ENCODE measurements around the gene ATP6V1E1.

DNA sequence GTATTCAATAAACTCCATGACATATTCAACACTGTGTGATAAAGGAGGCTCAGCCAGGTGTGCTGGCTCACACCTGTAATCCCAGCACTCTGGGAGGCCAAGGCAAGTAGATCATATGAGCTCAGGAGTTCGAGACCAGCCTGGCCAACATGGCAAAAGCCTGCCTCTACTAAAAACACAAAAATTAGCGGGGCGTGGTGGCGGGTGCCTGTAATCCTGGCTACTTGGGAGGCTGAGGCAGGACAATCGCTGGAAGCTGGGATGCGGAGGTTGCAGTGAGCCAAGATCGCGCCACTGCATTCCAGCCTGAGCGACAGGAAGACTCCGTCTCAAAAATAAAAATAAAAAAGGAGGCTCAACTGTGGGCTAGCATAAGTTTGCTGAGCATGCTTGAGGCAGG, 69.4 kb downstream of the ATP6V1E1 start:
- TF ChIP-seq, protein P1, sequence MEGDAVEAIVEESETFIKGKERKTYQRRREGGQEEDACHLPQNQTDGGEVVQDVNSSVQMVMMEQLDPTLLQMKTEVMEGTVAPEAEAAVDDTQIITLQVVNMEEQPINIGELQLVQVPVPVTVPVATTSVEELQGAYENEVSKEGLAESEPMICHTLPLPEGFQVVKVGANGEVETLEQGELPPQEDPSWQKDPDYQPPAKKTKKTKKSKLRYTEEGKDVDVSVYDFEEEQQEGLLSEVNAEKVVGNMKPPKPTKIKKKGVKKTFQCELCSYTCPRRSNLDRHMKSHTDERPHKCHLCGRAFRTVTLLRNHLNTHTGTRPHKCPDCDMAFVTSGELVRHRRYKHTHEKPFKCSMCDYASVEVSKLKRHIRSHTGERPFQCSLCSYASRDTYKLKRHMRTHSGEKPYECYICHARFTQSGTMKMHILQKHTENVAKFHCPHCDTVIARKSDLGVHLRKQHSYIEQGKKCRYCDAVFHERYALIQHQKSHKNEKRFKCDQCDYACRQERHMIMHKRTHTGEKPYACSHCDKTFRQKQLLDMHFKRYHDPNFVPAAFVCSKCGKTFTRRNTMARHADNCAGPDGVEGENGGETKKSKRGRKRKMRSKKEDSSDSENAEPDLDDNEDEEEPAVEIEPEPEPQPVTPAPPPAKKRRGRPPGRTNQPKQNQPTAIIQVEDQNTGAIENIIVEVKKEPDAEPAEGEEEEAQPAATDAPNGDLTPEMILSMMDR (IDR thresholded peaks at IDR 0.05; ENCODE audit: borderline replicate concordance, extremely low read depth, low read length, poor library complexity, severe bottlenecking), result no peak
- TF ChIP-seq EZH2 (IDR thresholded peaks at IDR 0.05; ENCODE audit: borderline replicate concordance, low read depth, low read length, severe bottlenecking), result no peak
